Left ventricle myocardium inferior (tissue), 1 donor: ENCODE results near the gene HTT-AS. TPM values are rescaled to one million over a fixed set of nuclear protein-coding genes. Genes with fewer than 3 reads are reported as not detected.

Experiments
- DNase-seq: peaks from one replicate; pipeline ENCODE4 v3.0.0-alpha.2; 2020
- H3K27ac ChIP-seq: fragments of 200-600 bp; replicated peaks from 2 replicates; pipeline ENCODE4 v1.8.0; 2021
- H3K27me3 ChIP-seq: fragments of 200-600 bp; 2 replicates; pipeline ENCODE4 v1.8.0; 2021; ENCODE audit warnings: low read depth
- H3K36me3 ChIP-seq: fragments of 200-600 bp; 2 replicates; pipeline ENCODE4 v1.8.0; 2021
- H3K4me1 ChIP-seq: fragments of 200-600 bp; 2 replicates; pipeline ENCODE4 v1.8.0; 2021
- H3K4me3 ChIP-seq: fragments of 200-600 bp; 2 replicates; pipeline ENCODE4 v1.8.0; 2021; ENCODE audit warnings: mild to moderate bottlenecking, moderate library complexity
- H3K9me3 ChIP-seq: fragments of 200-600 bp; replicated peaks from 2 replicates; pipeline ENCODE4 v1.8.0; 2021
- CTCF ChIP-seq: fragments of 200-600 bp; IDR thresholded peaks from 2 replicates; pipeline ENCODE4 v1.8.0; 2021; ENCODE audit warnings: antibody characterized with exemption, mild to moderate bottlenecking, borderline replicate concordance
- intact Hi-C: fragments of 100-400 bp; cut with micrococcal nuclease; formaldehyde crosslinking; loops from one replicate; pipeline ENCODE4 v1.11.0; 2022
- total RNA-seq: library from RNA; stranded (reverse); fragmentation: NEBNext Ultra II Directional; extraction: Animal tissue kit (Norgen Biotek cat#: 25700); gene quantifications from one replicate; pipeline ENCODE4 v1.2.1, GENCODE V29; 2021
- donor health status: DM: no; HTN: yes; CAD: no; lungs with severe emphysema.

The HTT-AS gene
- total RNA-seq, 1 donor from 2014 or later = not detected

GRCh38 chr4:3070709-3071500, 3.4 kb downstream of the HTT-AS start:
- TF ChIP-seq CTCF = no peak
- no peaks in the 10 kb centered on the region for H3K27me3 ChIP-seq
- peaks cover 22% of the 10 kb centered on the region for H3K4me1 ChIP-seq
- H3K27ac ChIP-seq = no peak overlapping the region
- DNase-seq = no peak
- H3K4me3 ChIP-seq = no peak overlapping the region
- no peaks in the 10 kb centered on the region for H3K36me3 ChIP-seq
- intact Hi-C loops = no loop called here
- H3K9me3 ChIP-seq = peaks cover 7% of the 10 kb centered on the region

GRCh38 chr4:3069661-3070199, 4.6 kb downstream of the HTT-AS start:
- no peak for DNase-seq
- no peaks in the 10 kb centered on the region for H3K27me3 ChIP-seq
- no peaks in the 10 kb centered on the region for H3K36me3 ChIP-seq
- peaks cover 12% of the 10 kb centered on the region for H3K4me1 ChIP-seq
- intact Hi-C loops = no loop called here
- H3K9me3 ChIP-seq = peaks cover 7% of the 10 kb centered on the region
- TF ChIP-seq CTCF = no peak
- no peak overlapping the region for H3K27ac ChIP-seq
- no peak overlapping the region for H3K4me3 ChIP-seq

DNA sequence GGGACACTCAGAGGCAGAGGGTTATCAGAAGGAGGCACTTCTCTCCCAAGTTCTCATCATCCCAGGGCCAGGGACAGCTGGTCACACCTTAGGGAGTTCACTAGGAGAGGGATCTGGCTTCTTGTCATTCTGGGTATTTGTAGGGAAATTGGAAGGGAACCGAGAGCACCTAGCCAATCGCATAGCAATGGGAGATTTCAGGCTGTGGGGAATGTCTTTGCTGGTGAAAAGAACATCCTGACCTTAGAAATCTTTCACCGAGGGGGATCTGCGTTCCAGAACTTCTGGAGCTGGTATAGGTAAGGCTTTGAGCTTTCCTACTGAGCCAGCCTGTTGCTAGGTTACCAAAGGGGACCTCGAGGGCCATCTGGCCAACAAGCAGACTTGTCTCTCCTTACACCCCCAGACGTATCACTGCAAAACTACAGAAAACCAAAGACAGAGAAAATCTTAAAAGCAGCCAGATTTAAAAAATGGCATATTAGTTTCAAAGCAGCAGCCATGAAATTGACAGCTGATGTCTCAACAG, 6.8 kb downstream of the HTT-AS start:
- Histone ChIP-seq H3K9me3 (peaks cover 7% of the 10 kb centered on the region), H3K4me1 (no peaks in the 10 kb centered on the region), H3K36me3 (no peaks in the 10 kb centered on the region), H3K27ac (no peak overlapping the region), H3K4me3 (no peak overlapping the region), H3K27me3 (no peaks in the 10 kb centered on the region)
- no peak for DNase-seq
- no peak for TF ChIP-seq CTCF
- intact Hi-C loops = no loop called here

DNA sequence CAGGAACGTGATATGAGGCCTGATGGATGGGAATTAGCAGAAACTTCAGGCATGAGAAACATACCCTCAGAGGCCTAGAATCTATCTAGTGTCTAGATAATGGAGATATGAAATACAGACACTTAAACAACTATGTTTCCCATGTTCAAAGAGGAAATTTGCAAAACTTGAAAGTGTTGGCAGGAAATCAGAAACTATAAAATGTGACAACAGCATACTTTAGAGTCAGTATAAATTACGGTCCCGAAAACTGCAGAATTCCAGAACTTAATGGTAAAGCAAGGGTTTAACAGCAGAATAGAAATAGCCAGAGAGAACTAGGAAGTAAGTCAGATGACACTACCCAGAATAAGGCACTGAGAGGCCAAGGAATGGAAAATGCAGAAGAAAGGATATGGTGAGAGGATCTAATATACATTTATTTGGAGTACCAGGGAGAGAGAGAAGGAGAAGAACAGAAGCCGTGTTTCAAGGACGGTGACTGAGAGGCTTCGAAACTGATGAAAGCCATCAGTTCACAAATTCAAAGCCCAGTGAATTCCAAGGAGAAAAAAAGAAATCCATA, 7.4 kb downstream of the HTT-AS start:
- intact Hi-C loops = no loop called here
- Histone ChIP-seq H3K9me3 (peaks cover 7% of the 10 kb centered on the region), H3K27ac (no peak overlapping the region), H3K36me3 (no peaks in the 10 kb centered on the region), H3K27me3 (no peaks in the 10 kb centered on the region), H3K4me3 (no peak overlapping the region), H3K4me1 (no peaks in the 10 kb centered on the region)
- TF ChIP-seq CTCF = no peak
- DNase-seq = no peak

DNA sequence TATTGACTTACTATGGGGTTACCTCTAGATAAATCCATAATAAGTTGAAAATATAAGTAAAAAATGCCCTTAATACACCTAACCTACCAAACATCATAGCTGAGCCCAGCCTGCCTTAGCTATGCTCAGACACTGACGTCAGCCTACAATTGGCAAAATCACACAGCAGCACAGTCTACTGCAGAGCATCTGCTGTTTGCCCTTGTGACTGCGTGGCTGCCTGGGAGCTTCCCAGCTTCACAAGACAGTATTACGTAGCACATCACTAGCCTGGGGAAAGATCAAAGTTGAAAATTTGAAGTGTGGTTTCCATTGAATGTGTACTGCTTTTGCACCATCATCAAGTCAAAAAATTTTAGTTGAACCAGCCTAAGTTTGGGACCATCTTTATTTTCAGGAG, 8.8 kb downstream of the HTT-AS start:
- H3K36me3 ChIP-seq = no peaks in the 10 kb centered on the region
- intact Hi-C loops = no loop called here
- H3K4me3 ChIP-seq = no peak overlapping the region
- no peaks in the 10 kb centered on the region for H3K4me1 ChIP-seq
- no peaks in the 10 kb centered on the region for H3K27me3 ChIP-seq
- peaks cover 7% of the 10 kb centered on the region for H3K9me3 ChIP-seq
- DNase-seq = no peak
- no peak for TF ChIP-seq CTCF
- no peak overlapping the region for H3K27ac ChIP-seq
